HG02938 (cell line): Measurements from ENCODE around the gene NARS2.

ENCODE experiments used
- ATAC-seq: cut with Tn5 transposase; IDR thresholded peaks from one replicate; pipeline ENCODE4 v1.9.1; 2021; ENCODE audit warnings: mild to moderate bottlenecking, moderate library complexity; ENCODE audit not compliant: unreplicated experiment

The NARS2 gene

GRCh38 chr11:78417175-78417887, 157.3 kb downstream of the NARS2 start, which contains the start of gene GAB2:
Gene GAB2, minus strand, starts transcription at chr11:78417820. Its CDS starts 100 bp downstream, at chr11:78417720.
- peak; percentile 10 for ATAC-seq

- peak; percentile 42 for ATAC-seq
Measured at GRCh38 chr11:78416285-78417174, 158.1 kb downstream of the NARS2 start.

GRCh38 chr11:78415338-78415737, 159.3 kb downstream of the NARS2 start:
- no peak for ATAC-seq

GRCh38 chr11:78414321-78415051, 160.2 kb downstream of the NARS2 start:
- no peak for ATAC-seq

- no peak for ATAC-seq
Measured at GRCh38 chr11:78408619-78409018, 166.0 kb downstream of the NARS2 start.

- no peak for ATAC-seq
Measured at GRCh38 chr11:78406568-78407196, 168.0 kb downstream of the NARS2 start.

GRCh38 chr11:78405805-78406204, 168.9 kb downstream of the NARS2 start:
- ATAC-seq, result no peak

GRCh38 chr11:78403781-78404180, 170.9 kb downstream of the NARS2 start:
- no peak for ATAC-seq

GRCh38 chr11:78402847-78403246, 171.8 kb downstream of the NARS2 start:
- ATAC-seq, result no peak

GRCh38 chr11:78400702-78401101, 174.0 kb downstream of the NARS2 start:
- no peak for ATAC-seq

GRCh38 chr11:78400116-78400515, 174.5 kb downstream of the NARS2 start:
- no peak for ATAC-seq

GRCh38 chr11:78399136-78399535, 175.5 kb downstream of the NARS2 start:
- ATAC-seq, result no peak

- no peak for ATAC-seq
Measured at GRCh38 chr11:78398715-78399114, 175.9 kb downstream of the NARS2 start.

GRCh38 chr11:78397398-78397797, 177.3 kb downstream of the NARS2 start:
- peak; percentile 75 for ATAC-seq

- ATAC-seq, result no peak
Measured at GRCh38 chr11:78395597-78395996, 179.1 kb downstream of the NARS2 start.

GRCh38 chr11:78392854-78393253, 181.8 kb downstream of the NARS2 start:
- no peak for ATAC-seq

GRCh38 chr11:78391424-78391823, 183.2 kb downstream of the NARS2 start:
- ATAC-seq, result no peak

GRCh38 chr11:78390809-78391208, 183.9 kb downstream of the NARS2 start:
- no peak for ATAC-seq

- no peak for ATAC-seq
Measured at GRCh38 chr11:78386215-78386941, 188.3 kb downstream of the NARS2 start.
